Measurements from ENCODE around the gene IL1RN. TPM values are rescaled to one million over a fixed set of nuclear protein-coding genes. Genes with fewer than 3 reads are reported as not detected.

Gene IL1RN
- total and polyA plus RNA-seq, 2 of the 13 experiments (the other 11 are each of a cell fraction or from before 2014, with no cell fraction given): 21.2 to 101 TPM

- TF ChIP-seq, protein P1, sequence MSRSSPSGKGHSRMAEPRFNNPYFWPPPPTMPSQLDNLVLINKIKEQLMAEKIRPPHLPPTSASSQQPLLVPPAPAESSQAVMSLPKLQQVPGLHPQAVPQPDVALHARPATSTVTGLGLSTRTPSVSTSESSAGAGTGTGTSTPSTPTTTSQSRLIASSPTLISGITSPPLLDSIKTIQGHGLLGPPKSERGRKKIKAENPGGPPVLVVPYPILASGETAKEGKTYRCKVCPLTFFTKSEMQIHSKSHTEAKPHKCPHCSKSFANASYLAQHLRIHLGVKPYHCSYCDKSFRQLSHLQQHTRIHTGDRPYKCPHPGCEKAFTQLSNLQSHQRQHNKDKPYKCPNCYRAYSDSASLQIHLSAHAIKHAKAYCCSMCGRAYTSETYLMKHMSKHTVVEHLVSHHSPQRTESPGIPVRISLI (CRISPR knock-in tag; IDR thresholded peaks at IDR 0.05; ENCODE audit: borderline replicate concordance): no peak
- TF ChIP-seq, protein P2, sequence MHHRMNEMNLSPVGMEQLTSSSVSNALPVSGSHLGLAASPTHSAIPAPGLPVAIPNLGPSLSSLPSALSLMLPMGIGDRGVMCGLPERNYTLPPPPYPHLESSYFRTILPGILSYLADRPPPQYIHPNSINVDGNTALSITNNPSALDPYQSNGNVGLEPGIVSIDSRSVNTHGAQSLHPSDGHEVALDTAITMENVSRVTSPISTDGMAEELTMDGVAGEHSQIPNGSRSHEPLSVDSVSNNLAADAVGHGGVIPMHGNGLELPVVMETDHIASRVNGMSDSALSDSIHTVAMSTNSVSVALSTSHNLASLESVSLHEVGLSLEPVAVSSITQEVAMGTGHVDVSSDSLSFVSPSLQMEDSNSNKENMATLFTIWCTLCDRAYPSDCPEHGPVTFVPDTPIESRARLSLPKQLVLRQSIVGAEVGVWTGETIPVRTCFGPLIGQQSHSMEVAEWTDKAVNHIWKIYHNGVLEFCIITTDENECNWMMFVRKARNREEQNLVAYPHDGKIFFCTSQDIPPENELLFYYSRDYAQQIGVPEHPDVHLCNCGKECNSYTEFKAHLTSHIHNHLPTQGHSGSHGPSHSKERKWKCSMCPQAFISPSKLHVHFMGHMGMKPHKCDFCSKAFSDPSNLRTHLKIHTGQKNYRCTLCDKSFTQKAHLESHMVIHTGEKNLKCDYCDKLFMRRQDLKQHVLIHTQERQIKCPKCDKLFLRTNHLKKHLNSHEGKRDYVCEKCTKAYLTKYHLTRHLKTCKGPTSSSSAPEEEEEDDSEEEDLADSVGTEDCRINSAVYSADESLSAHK (CRISPR knock-in tag; IDR thresholded peaks at IDR 0.05; ENCODE audit: borderline replicate concordance): no peak
- TF ChIP-seq HNRNPUL1 (IDR thresholded peaks at IDR 0.05; ENCODE audit: low read depth, low read length) (no peak), ZNF850 (CRISPR knock-in tag; conservative IDR thresholded peaks at IDR 0.05) (no peak), IRF2 (CRISPR knock-in tag; IDR thresholded peaks at IDR 0.05) (peak; percentile 83; the same call in 1 of the 2 replicates), ZNF615 (CRISPR knock-in tag; IDR thresholded peaks at IDR 0.05; ENCODE audit: borderline replicate concordance) (no peak), CENPX (CRISPR knock-in tag; IDR thresholded peaks at IDR 0.05) (no peak), HNRNPL (IDR thresholded peaks at IDR 0.05; ENCODE audit: low read depth, low read length) (no peak), SNAPC5 (CRISPR knock-in tag; IDR thresholded peaks at IDR 0.05; ENCODE audit: borderline replicate concordance) (no peak), ZNF781 (CRISPR knock-in tag; IDR thresholded peaks at IDR 0.05; ENCODE audit: borderline replicate concordance, not compliant biosample characterization) (peak; percentile 58), ZNF383 (CRISPR knock-in tag; IDR thresholded peaks at IDR 0.05; ENCODE audit: borderline replicate concordance) (no peak), CBX5 (CRISPR knock-in tag; IDR thresholded peaks at IDR 0.05; ENCODE audit: borderline replicate concordance) (no peak), LRRFIP1 (CRISPR knock-in tag; conservative IDR thresholded peaks at IDR 0.05) (no peak), CBX2 (IDR thresholded peaks at IDR 0.05; ENCODE audit: low read depth, low read length) (no peak), CBX2 (CRISPR knock-in tag; IDR thresholded peaks at IDR 0.05; ENCODE audit: low read depth) (no peak), ZNF234 (CRISPR knock-in tag; conservative IDR thresholded peaks at IDR 0.05) (no peak), ZNF138 (CRISPR knock-in tag; IDR thresholded peaks at IDR 0.05; ENCODE audit: low read depth) (no peak), ZNF816 (CRISPR knock-in tag; IDR thresholded peaks at IDR 0.05; ENCODE audit: borderline replicate concordance) (no peak)
Measured at GRCh38 chr2:113088213-113088992, 39.0 kb upstream of the IL1RN start (continued).
